Heart left ventricle (tissue), 13 donors: ENCODE results near the gene TRIM47.
"Not testable (repeated sequence)": the region's sequence is repeated elsewhere in the genome, so short reads cannot be mapped to it uniquely, and the experiment has no call there.

Source experiments
- POLR2A ChIP-seq, 2 donors: fragments of 450-650 bp; IDR thresholded peaks; one replicate each; pipeline ENCODE4 v1.6.1; 2017; ENCODE audit warnings: antibody characterized with exemption in 2 of 2, mild to moderate bottlenecking in 2 of 2, moderate library complexity in 2 of 2
- TF ChIP-seq, protein P1 (sequence below), 12 donors: fragments of 200-600 bp; sonication (generic) in 4 of 12; IDR thresholded peaks; one replicate each; pipeline versions ENCODE4 v1.5.0 to v1.8.0; 2018 to 2022; ENCODE audit warnings: antibody characterized with exemption in 12 of 12, mild to moderate bottlenecking in 5 of 12
- donor health status: ischemic (EF 13 %, LVEDD 7.1; RV severe dilation, severe dysfunction).
- donor health status: DM: no; HTN: yes; CAD: no.
- donor health status: DM: no; HTN: no; CAD: no.
- donor health status: ischemic (EF 25% LVEDD 6.9; RV normal size, moderate dysfunction).
- donor health status: ischemic (EF 25% LVEDD 5.7; RV mildly dilated, moderate dysfunction).
- donor health status: ischemic (EF 35%, LVEDD 5.7; RV mildly dilated, moderate dysfunction).
- donor health status: nonischemic (EF 11% LVEDD 7.7; RV severe dilation, severe dysfunction).
- donor health status: DM: yes; HTN: yes; CAD: no.
- donor health status: PGD.
- donor health status: ischemic (EF 29% LVEDD 5.4; RV normal size, mild dysfunction).
- donor health status: nonischemic (EF 23%, LVEDD 6.1; RV moderate dilation, normal function).

DNA sequence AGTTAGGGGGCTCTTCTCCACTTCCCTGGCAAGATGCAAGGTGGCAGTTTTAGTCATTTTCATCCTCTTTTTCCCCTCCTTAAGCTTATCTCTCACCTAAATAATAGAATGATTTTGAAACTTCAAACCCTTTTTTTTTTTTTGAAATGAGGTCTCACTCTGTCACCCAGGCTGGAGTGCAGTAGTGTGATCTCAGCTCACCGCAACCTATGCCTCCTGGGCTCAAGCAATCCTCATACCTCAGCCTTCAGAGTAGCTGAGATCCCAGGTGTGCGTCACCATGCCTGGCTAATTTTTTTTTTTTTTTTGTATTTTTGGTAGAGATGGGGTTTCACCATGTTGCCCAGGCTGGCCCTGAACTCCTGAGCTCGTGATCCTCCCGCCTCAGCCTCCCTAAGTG, 13.5 kb downstream of the TRIM47 start:
- TF ChIP-seq POLR2A (IDR thresholded peaks at IDR 0.05), result not testable (repeated sequence)
- TF ChIP-seq, protein P1, sequence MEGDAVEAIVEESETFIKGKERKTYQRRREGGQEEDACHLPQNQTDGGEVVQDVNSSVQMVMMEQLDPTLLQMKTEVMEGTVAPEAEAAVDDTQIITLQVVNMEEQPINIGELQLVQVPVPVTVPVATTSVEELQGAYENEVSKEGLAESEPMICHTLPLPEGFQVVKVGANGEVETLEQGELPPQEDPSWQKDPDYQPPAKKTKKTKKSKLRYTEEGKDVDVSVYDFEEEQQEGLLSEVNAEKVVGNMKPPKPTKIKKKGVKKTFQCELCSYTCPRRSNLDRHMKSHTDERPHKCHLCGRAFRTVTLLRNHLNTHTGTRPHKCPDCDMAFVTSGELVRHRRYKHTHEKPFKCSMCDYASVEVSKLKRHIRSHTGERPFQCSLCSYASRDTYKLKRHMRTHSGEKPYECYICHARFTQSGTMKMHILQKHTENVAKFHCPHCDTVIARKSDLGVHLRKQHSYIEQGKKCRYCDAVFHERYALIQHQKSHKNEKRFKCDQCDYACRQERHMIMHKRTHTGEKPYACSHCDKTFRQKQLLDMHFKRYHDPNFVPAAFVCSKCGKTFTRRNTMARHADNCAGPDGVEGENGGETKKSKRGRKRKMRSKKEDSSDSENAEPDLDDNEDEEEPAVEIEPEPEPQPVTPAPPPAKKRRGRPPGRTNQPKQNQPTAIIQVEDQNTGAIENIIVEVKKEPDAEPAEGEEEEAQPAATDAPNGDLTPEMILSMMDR (IDR thresholded peaks at IDR 0.05), result not testable (repeated sequence)
